T-helper 1 cell treated with Interleukin-12 subunit alpha and Interleukin-12 subunit beta and Interleukin-4 antibody, amounts not matched to agents 30 μg/mL and 1 μg/mL, for 36 hours (primary cell): ENCODE measurements around the gene CRACDL.

Experiments
- H3K27ac Mint-ChIP-seq: one replicate; pipeline ENCODE4 v1.8.0; 2021; ENCODE audit warnings: mild to moderate bottlenecking, mixed read lengths
- H3K27me3 Mint-ChIP-seq: one replicate; pipeline ENCODE4 v1.8.0; 2021; ENCODE audit warnings: low read depth, mixed read lengths
- H3K36me3 Mint-ChIP-seq: one replicate; pipeline ENCODE4 v1.8.0; 2021; ENCODE audit warnings: low read depth, mixed read lengths
- H3K4me1 Mint-ChIP-seq: one replicate; pipeline ENCODE4 v1.8.0; 2021; ENCODE audit warnings: low read depth, mixed read lengths
- H3K4me3 Mint-ChIP-seq: one replicate; pipeline ENCODE4 v1.8.0; 2021; ENCODE audit warnings: mild to moderate bottlenecking, moderate library complexity, mixed read lengths
- H3K9me3 Mint-ChIP-seq: one replicate; pipeline ENCODE4 v1.8.0; 2021; ENCODE audit warnings: mixed read lengths

The CRACDL gene

GRCh38 chr2:98935111-98935770 is 784 bp downstream of the CRACDL start:
- H3K27ac Mint-ChIP-seq, result no peak overlapping the region
- H3K9me3 Mint-ChIP-seq, result no peaks in the 10 kb centered on the region
- H3K4me1 Mint-ChIP-seq, result peaks cover 10% of the 10 kb centered on the region
- peaks cover 4% of the 10 kb centered on the region for H3K36me3 Mint-ChIP-seq
- H3K27me3 Mint-ChIP-seq, result peaks cover 80% of the 10 kb centered on the region
- peak overlapping the region; percentile 51 for H3K4me3 Mint-ChIP-seq

- H3K9me3 Mint-ChIP-seq, result no peaks in the 10 kb centered on the region
- no peak overlapping the region for H3K27ac Mint-ChIP-seq
- H3K36me3 Mint-ChIP-seq, result peaks cover 4% of the 10 kb centered on the region
- H3K27me3 Mint-ChIP-seq, result peaks cover 60% of the 10 kb centered on the region
- peaks cover 10% of the 10 kb centered on the region for H3K4me1 Mint-ChIP-seq
- H3K4me3 Mint-ChIP-seq, result no peak overlapping the region
Observed at GRCh38 chr2:98932778-98933343, 3.2 kb downstream of the CRACDL start.

- Mint-ChIP-seq H3K9me3 (no peaks in the 10 kb centered on the region), H3K27me3 (peaks cover 53% of the 10 kb centered on the region), H3K4me1 (peaks cover 6% of the 10 kb centered on the region), H3K27ac (no peak overlapping the region), H3K4me3 (no peak overlapping the region), H3K36me3 (no peaks in the 10 kb centered on the region)
Observed at GRCh38 chr2:98932164-98932563, 3.9 kb downstream of the CRACDL start.

- Mint-ChIP-seq H3K4me3 (no peak overlapping the region), H3K4me1 (peaks cover 4% of the 10 kb centered on the region), H3K27ac (no peak overlapping the region)
Observed at GRCh38 chr2:98931596-98931995, 4.4 kb downstream of the CRACDL start.

GRCh38 chr2:98929920-98930319 is 6.1 kb downstream of the CRACDL start:
- Mint-ChIP-seq H3K4me3 (no peak overlapping the region), H3K36me3 (no peaks in the 10 kb centered on the region), H3K9me3 (no peaks in the 10 kb centered on the region), H3K4me1 (no peaks in the 10 kb centered on the region), H3K27me3 (peaks cover 39% of the 10 kb centered on the region), H3K27ac (no peak overlapping the region)

More at GRCh38 chr2:98931596-98931995, 4.4 kb downstream of the CRACDL start:
- no peaks in the 10 kb centered on the region for H3K9me3 Mint-ChIP-seq
- peaks cover 47% of the 10 kb centered on the region for H3K27me3 Mint-ChIP-seq
- H3K36me3 Mint-ChIP-seq, result no peaks in the 10 kb centered on the region

- Mint-ChIP-seq H3K36me3 (no peaks in the 10 kb centered on the region), H3K27me3 (peaks cover 22% of the 10 kb centered on the region), H3K4me3 (no peak overlapping the region), H3K4me1 (no peaks in the 10 kb centered on the region), H3K27ac (no peak overlapping the region), H3K9me3 (no peaks in the 10 kb centered on the region)
Observed at GRCh38 chr2:98928242-98928641, 7.8 kb downstream of the CRACDL start.

GRCh38 chr2:98927027-98927426 is 9.0 kb downstream of the CRACDL start:
- no peaks in the 10 kb centered on the region for H3K9me3 Mint-ChIP-seq
- H3K4me3 Mint-ChIP-seq, result no peak overlapping the region
- no peaks in the 10 kb centered on the region for H3K36me3 Mint-ChIP-seq
- H3K27ac Mint-ChIP-seq, result no peak overlapping the region
- H3K4me1 Mint-ChIP-seq, result no peaks in the 10 kb centered on the region
- H3K27me3 Mint-ChIP-seq, result peaks cover 13% of the 10 kb centered on the region

- no peaks in the 10 kb centered on the region for H3K36me3 Mint-ChIP-seq
- no peak overlapping the region for H3K27ac Mint-ChIP-seq
- H3K9me3 Mint-ChIP-seq, result no peaks in the 10 kb centered on the region
- H3K4me1 Mint-ChIP-seq, result no peaks in the 10 kb centered on the region
- H3K4me3 Mint-ChIP-seq, result no peak overlapping the region
- H3K27me3 Mint-ChIP-seq, result peaks cover 8% of the 10 kb centered on the region
Observed at GRCh38 chr2:98926601-98927000, 9.4 kb downstream of the CRACDL start.

- no peaks in the 10 kb centered on the region for H3K4me1 Mint-ChIP-seq
- H3K9me3 Mint-ChIP-seq, result no peaks in the 10 kb centered on the region
- no peaks in the 10 kb centered on the region for H3K36me3 Mint-ChIP-seq
- H3K27ac Mint-ChIP-seq, result no peak overlapping the region
- H3K27me3 Mint-ChIP-seq, result peaks cover 12% of the 10 kb centered on the region
- no peak overlapping the region for H3K4me3 Mint-ChIP-seq
Observed at GRCh38 chr2:98924910-98925309, 11.1 kb downstream of the CRACDL start.

GRCh38 chr2:98924038-98924830 is 11.8 kb downstream of the CRACDL start:
- Mint-ChIP-seq H3K36me3 (no peaks in the 10 kb centered on the region), H3K4me1 (no peaks in the 10 kb centered on the region), H3K9me3 (no peaks in the 10 kb centered on the region), H3K4me3 (no peak overlapping the region), H3K27ac (no peak overlapping the region), H3K27me3 (peaks cover 12% of the 10 kb centered on the region)

GRCh38 chr2:98923244-98923940 is 12.6 kb downstream of the CRACDL start:
- no peaks in the 10 kb centered on the region for H3K9me3 Mint-ChIP-seq
- no peak overlapping the region for H3K4me3 Mint-ChIP-seq
- H3K27me3 Mint-ChIP-seq, result peaks cover 14% of the 10 kb centered on the region
- no peak overlapping the region for H3K27ac Mint-ChIP-seq
- H3K36me3 Mint-ChIP-seq, result no peaks in the 10 kb centered on the region
- no peaks in the 10 kb centered on the region for H3K4me1 Mint-ChIP-seq

- no peak overlapping the region for H3K27ac Mint-ChIP-seq
- H3K4me1 Mint-ChIP-seq, result no peaks in the 10 kb centered on the region
- peaks cover 20% of the 10 kb centered on the region for H3K27me3 Mint-ChIP-seq
- no peak overlapping the region for H3K4me3 Mint-ChIP-seq
- no peaks in the 10 kb centered on the region for H3K9me3 Mint-ChIP-seq
- H3K36me3 Mint-ChIP-seq, result no peaks in the 10 kb centered on the region
Observed at GRCh38 chr2:98921062-98921461, 15.0 kb downstream of the CRACDL start.

GRCh38 chr2:98917031-98917471 is 19.0 kb downstream of the CRACDL start:
- Mint-ChIP-seq H3K27me3 (peaks cover 44% of the 10 kb centered on the region), H3K9me3 (no peaks in the 10 kb centered on the region), H3K27ac (no peak overlapping the region), H3K36me3 (no peaks in the 10 kb centered on the region), H3K4me3 (no peak overlapping the region), H3K4me1 (peaks cover 7% of the 10 kb centered on the region)

- Mint-ChIP-seq H3K4me1 (peaks cover 12% of the 10 kb centered on the region), H3K9me3 (no peaks in the 10 kb centered on the region), H3K27me3 (peaks cover 44% of the 10 kb centered on the region), H3K27ac (no peak overlapping the region), H3K4me3 (no peak overlapping the region), H3K36me3 (no peaks in the 10 kb centered on the region)
Observed at GRCh38 chr2:98915751-98916358, 20.2 kb downstream of the CRACDL start.
